Progenitor cell of endocrine pancreas (in vitro differentiated cells): ENCODE results near the gene TCF15. TPM values are rescaled to one million over a fixed set of nuclear protein-coding genes. Genes with fewer than 3 reads are reported as not detected.

Source experiments
- DNase-seq: peaks from one replicate; pipeline ENCODE4 v3.0.0; 2021; ENCODE audit warnings: low spot score; ENCODE audit not compliant: unreplicated experiment
- H3K27ac Mint-ChIP-seq: 2 replicates; pipeline ENCODE4 v1.8.0; 2021; ENCODE audit warnings: mild to moderate bottlenecking, moderate library complexity, mixed read lengths
- H3K27me3 Mint-ChIP-seq: 2 replicates; pipeline ENCODE4 v1.8.0; 2021; ENCODE audit warnings: mixed read lengths
- H3K36me3 Mint-ChIP-seq: 2 replicates; pipeline ENCODE4 v1.8.0; 2022; ENCODE audit warnings: mixed read lengths; ENCODE audit not compliant: insufficient read depth
- H3K4me1 Mint-ChIP-seq: 2 replicates; pipeline ENCODE4 v1.8.0; 2021; ENCODE audit warnings: low read depth, mixed read lengths
- H3K4me3 Mint-ChIP-seq: 2 replicates; pipeline ENCODE4 v1.8.0; 2021; ENCODE audit warnings: low read depth, mild to moderate bottlenecking, moderate library complexity, mixed read lengths
- H3K9me3 Mint-ChIP-seq: 2 replicates; pipeline ENCODE4 v1.8.0; 2021; ENCODE audit warnings: low read depth, mixed read lengths
- CTCF ChIP-seq: fragments of 200-600 bp; sonication (generic); IDR thresholded peaks from one replicate; pipeline ENCODE4 v1.5.0; 2021; ENCODE audit warnings: antibody characterized with exemption, mild to moderate bottlenecking; ENCODE audit not compliant: unreplicated experiment
- total RNA-seq: library from RNA; stranded (reverse); gene quantifications from 2 replicates; pipeline ENCODE4 v1.2.1, GENCODE V29; 2021

Gene TCF15
- total RNA-seq, 1 donor from 2014 or later, result not detected

- Mint-ChIP-seq H3K4me3 (no peak overlapping the region), H3K36me3 (no peaks in the 10 kb centered on the region), H3K9me3 (no peaks in the 10 kb centered on the region), H3K27me3 (peaks cover 14% of the 10 kb centered on the region), H3K27ac (no peak overlapping the region), H3K4me1 (peaks cover 10% of the 10 kb centered on the region)
- DNase-seq, result no peak
- no peak for TF ChIP-seq CTCF
Observed at GRCh38 chr20:638579-638978, 28.5 kb upstream of the TCF15 start.

GRCh38 chr20:637559-637958 lies 27.4 kb upstream of the TCF15 start:
- Mint-ChIP-seq H3K27ac (no peak overlapping the region), H3K27me3 (peaks cover 14% of the 10 kb centered on the region)
- TF ChIP-seq CTCF, result no peak

GRCh38 chr20:635893-636338 lies 25.8 kb upstream of the TCF15 start:
- H3K9me3 Mint-ChIP-seq, result no peaks in the 10 kb centered on the region
- H3K4me3 Mint-ChIP-seq, result no peak overlapping the region
- peaks cover 12% of the 10 kb centered on the region for H3K4me1 Mint-ChIP-seq
- no peaks in the 10 kb centered on the region for H3K36me3 Mint-ChIP-seq
- no peak overlapping the region for H3K27ac Mint-ChIP-seq
- peaks cover 14% of the 10 kb centered on the region for H3K27me3 Mint-ChIP-seq
- TF ChIP-seq CTCF, result no peak
- DNase-seq, result no peak

More at GRCh38 chr20:637559-637958, 27.4 kb upstream of the TCF15 start:
- Mint-ChIP-seq H3K9me3 (no peaks in the 10 kb centered on the region), H3K4me1 (peaks cover 14% of the 10 kb centered on the region), H3K4me3 (no peak overlapping the region), H3K36me3 (no peaks in the 10 kb centered on the region)
- DNase-seq, result no peak

GRCh38 chr20:635028-635892 lies 25.2 kb upstream of the TCF15 start:
- Mint-ChIP-seq H3K4me3 (no peak overlapping the region), H3K27me3 (peaks cover 12% of the 10 kb centered on the region), H3K27ac (no peak overlapping the region), H3K9me3 (no peaks in the 10 kb centered on the region), H3K4me1 (peaks cover 12% of the 10 kb centered on the region), H3K36me3 (no peaks in the 10 kb centered on the region)
- TF ChIP-seq CTCF, result no peak
- no peak for DNase-seq

GRCh38 chr20:634148-634925 lies 24.2 kb upstream of the TCF15 start:
- Mint-ChIP-seq H3K9me3 (no peaks in the 10 kb centered on the region), H3K4me1 (peaks cover 12% of the 10 kb centered on the region), H3K27me3 (peaks cover 10% of the 10 kb centered on the region), H3K36me3 (no peaks in the 10 kb centered on the region), H3K27ac (no peak overlapping the region), H3K4me3 (no peak overlapping the region)
- TF ChIP-seq CTCF, result no peak
- DNase-seq, result no peak
